Endodermal cell (in vitro differentiated cells): ENCODE data around the gene TRIM3. TPM values are rescaled to one million over a fixed set of nuclear protein-coding genes. Genes with fewer than 3 reads are reported as not detected.

ENCODE experiments used
- DNase-seq: peaks from one replicate; pipeline ENCODE4 v3.0.0-alpha.2; 2017
- H3K27ac ChIP-seq: 2 replicates; pipeline ENCODE4 v1.5.1; 2013; ENCODE audit warnings: mild to moderate bottlenecking, low read depth, low read length, moderate library complexity
- H3K27me3 ChIP-seq: 2 replicates; pipeline ENCODE4 v1.6.1; 2013; ENCODE audit warnings: mild to moderate bottlenecking, low read length, moderate library complexity; ENCODE audit not compliant: insufficient read depth, control insufficient read depth, poor library complexity, severe bottlenecking
- H3K36me3 ChIP-seq: 2 replicates; pipeline ENCODE4 v1.7.0; 2013; ENCODE audit warnings: mild to moderate bottlenecking, low read length, moderate library complexity; ENCODE audit not compliant: control insufficient read depth, insufficient read depth
- H3K4me1 ChIP-seq: one replicate; pipeline ENCODE4 v1.7.0; 2013; ENCODE audit warnings: low read length; ENCODE audit not compliant: control insufficient read depth, insufficient read depth
- H3K4me3 ChIP-seq: 2 replicates; pipeline ENCODE4 v1.5.1; 2013; ENCODE audit warnings: mild to moderate bottlenecking, low read length, moderate library complexity
- H3K9ac ChIP-seq: 2 replicates; pipeline ENCODE4 v1.6.1; 2013; ENCODE audit warnings: mild to moderate bottlenecking, low read length, moderate library complexity; ENCODE audit not compliant: poor library complexity, severe bottlenecking; ENCODE audit errors: extremely low read depth
- H3K9me3 ChIP-seq: 2 replicates; pipeline ENCODE4 v1.6.1; 2013; ENCODE audit warnings: mild to moderate bottlenecking, low read length, moderate library complexity; ENCODE audit not compliant: control insufficient read depth
- H3K27ac Mint-ChIP-seq: 2 replicates; pipeline ENCODE4 v1.8.0; 2020; ENCODE audit warnings: mixed read lengths
- H3K27me3 Mint-ChIP-seq: 2 replicates; pipeline ENCODE4 v1.8.0; 2021; ENCODE audit warnings: mild to moderate bottlenecking, mixed read lengths; ENCODE audit not compliant: insufficient read depth
- H3K36me3 Mint-ChIP-seq: 2 replicates; pipeline ENCODE4 v1.8.0; 2020; ENCODE audit warnings: low read depth, mixed read lengths
- H3K4me1 Mint-ChIP-seq: 2 replicates; pipeline ENCODE4 v1.8.0; 2020; ENCODE audit warnings: mixed read lengths
- H3K4me3 Mint-ChIP-seq: 2 replicates; pipeline ENCODE4 v1.8.0; 2020; ENCODE audit warnings: mild to moderate bottlenecking, moderate library complexity, mixed read lengths
- H3K9me3 Mint-ChIP-seq: 2 replicates; pipeline ENCODE4 v1.8.0; 2020; ENCODE audit warnings: mild to moderate bottlenecking, mixed read lengths
- WGBS, 2 experiments: methylation state at CpG; one replicate each; pipeline versions ENCODE4 v1.1.5 to v1.1.7; 2013; ENCODE audit warnings: missing lambda C conversion rate in 2 of 2, mixed read lengths in 1 of 2; ENCODE audit not compliant: insufficient coverage in 1 of 2, insufficient read length in 1 of 2; 5-methylcytosine and 5-hydroxymethylcytosine counted together
- total RNA-seq, 2 donors: library from RNA; stranded (reverse); fragmentation: NEBNext Ultra II Directional in 1 of 2; extraction: Animal tissue kit (Norgen Biotek cat#: 25700) in 1 of 2; gene quantifications; 2 replicates in 1 of 2; 3 replicates in 1 of 2; pipeline ENCODE4 v1.2.1, GENCODE V29; 2021
- TF ChIP-seq, protein P1 (sequence below): fragments of 200-600 bp; sonication (generic); conservative IDR thresholded peaks from 2 replicates; pipeline ENCODE4 v1.5.0; 2021; ENCODE audit warnings: antibody characterized with exemption, mild to moderate bottlenecking

The TRIM3 gene
- total RNA-seq, 2 donors from 2014 or later = 13.0 to 18.0 TPM

DNA sequence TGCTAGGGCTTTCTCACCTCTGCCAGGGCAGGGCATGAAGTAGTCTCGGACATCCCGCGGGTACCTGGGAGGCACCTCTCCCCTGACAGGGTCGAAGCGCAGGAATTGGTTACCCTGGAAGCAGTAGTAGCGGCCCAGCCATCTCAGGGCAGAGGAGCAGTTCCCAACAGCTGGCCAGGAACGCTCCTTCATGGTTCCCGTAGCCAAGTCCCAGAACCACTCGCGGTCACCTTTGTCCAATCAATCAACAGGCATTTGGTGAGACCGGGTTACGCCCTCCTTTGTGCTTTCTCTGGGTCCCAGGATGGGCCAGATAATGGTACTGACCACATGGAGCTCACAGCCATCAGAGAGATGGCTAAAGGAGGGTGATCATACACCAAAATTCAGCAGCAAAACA lies 36.3 kb downstream of the TRIM3 start:
- WGBS, 2 experiments = 88 to 94% methylated on average over 10 to 12 of the region's 12 CpGs
- no peaks in the 10 kb centered on the region for H3K9me3 ChIP-seq
- no peaks in the 10 kb centered on the region for H3K27me3 ChIP-seq
- no peak for DNase-seq
- H3K9ac ChIP-seq = no peak overlapping the region
- H3K4me3 ChIP-seq = no peak overlapping the region
- peaks cover 21% of the 10 kb centered on the region for H3K4me1 ChIP-seq
- Mint-ChIP-seq H3K9me3 (no peaks in the 10 kb centered on the region), H3K27me3 (no peaks in the 10 kb centered on the region), H3K4me3 (no peak overlapping the region), H3K4me1 (peaks cover 13% of the 10 kb centered on the region), H3K27ac (no peak overlapping the region), H3K36me3 (no peaks in the 10 kb centered on the region)
- H3K27ac ChIP-seq = no peak overlapping the region
- TF ChIP-seq, protein P1, sequence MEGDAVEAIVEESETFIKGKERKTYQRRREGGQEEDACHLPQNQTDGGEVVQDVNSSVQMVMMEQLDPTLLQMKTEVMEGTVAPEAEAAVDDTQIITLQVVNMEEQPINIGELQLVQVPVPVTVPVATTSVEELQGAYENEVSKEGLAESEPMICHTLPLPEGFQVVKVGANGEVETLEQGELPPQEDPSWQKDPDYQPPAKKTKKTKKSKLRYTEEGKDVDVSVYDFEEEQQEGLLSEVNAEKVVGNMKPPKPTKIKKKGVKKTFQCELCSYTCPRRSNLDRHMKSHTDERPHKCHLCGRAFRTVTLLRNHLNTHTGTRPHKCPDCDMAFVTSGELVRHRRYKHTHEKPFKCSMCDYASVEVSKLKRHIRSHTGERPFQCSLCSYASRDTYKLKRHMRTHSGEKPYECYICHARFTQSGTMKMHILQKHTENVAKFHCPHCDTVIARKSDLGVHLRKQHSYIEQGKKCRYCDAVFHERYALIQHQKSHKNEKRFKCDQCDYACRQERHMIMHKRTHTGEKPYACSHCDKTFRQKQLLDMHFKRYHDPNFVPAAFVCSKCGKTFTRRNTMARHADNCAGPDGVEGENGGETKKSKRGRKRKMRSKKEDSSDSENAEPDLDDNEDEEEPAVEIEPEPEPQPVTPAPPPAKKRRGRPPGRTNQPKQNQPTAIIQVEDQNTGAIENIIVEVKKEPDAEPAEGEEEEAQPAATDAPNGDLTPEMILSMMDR = no peak
- no peaks in the 10 kb centered on the region for H3K36me3 ChIP-seq

DNA sequence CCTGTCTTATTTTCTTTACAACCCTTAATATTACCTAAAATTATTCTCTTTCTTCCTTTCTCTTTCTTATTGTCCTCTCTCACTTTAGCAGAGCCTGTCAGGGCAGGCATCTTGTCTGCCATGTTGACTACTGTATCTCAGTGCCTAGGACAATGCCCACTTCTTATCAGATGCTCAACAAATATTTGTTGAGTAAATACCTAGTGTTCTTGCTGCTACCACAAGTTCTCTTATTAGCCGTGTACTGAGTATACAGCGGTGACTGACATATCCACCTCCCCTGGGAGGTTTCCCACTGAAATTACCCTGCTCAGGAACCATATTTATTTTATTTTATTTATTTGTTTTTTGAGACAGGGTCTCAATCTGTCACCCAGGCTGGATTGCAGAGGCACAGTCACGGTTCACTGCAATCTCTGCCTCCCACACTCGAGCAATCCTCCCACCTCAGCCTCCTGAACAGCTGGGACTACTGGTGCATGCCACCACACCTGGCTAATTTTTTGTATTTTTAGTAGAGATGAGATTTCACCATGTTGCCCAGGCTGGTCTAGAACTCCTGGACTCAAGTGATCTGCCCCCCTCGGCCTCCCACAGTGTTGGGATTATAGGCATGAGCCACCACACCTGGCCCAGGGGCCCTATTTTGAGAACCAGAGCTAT lies 39.6 kb downstream of the TRIM3 start:
- H3K36me3 Mint-ChIP-seq = peaks cover 1% of the 10 kb centered on the region
- no peak overlapping the region for H3K4me3 ChIP-seq
- H3K27ac ChIP-seq = no peak overlapping the region
- peaks cover 13% of the 10 kb centered on the region for H3K4me1 Mint-ChIP-seq
- H3K36me3 ChIP-seq = no peaks in the 10 kb centered on the region
- no peak overlapping the region for H3K4me3 Mint-ChIP-seq
- no peaks in the 10 kb centered on the region for H3K27me3 Mint-ChIP-seq
- no peaks in the 10 kb centered on the region for H3K9me3 Mint-ChIP-seq
- no peaks in the 10 kb centered on the region for H3K27me3 ChIP-seq
- TF ChIP-seq, protein P1 = no peak
- no peaks in the 10 kb centered on the region for H3K9me3 ChIP-seq
- peak overlapping the region; percentile 30 for H3K27ac Mint-ChIP-seq
- H3K4me1 ChIP-seq = no peaks in the 10 kb centered on the region
- no peak overlapping the region for H3K9ac ChIP-seq
- DNase-seq = no peak
- 92 to 100% methylated on average over 1 to 5 of the region's 5 CpGs for WGBS, 2 experiments

DNA sequence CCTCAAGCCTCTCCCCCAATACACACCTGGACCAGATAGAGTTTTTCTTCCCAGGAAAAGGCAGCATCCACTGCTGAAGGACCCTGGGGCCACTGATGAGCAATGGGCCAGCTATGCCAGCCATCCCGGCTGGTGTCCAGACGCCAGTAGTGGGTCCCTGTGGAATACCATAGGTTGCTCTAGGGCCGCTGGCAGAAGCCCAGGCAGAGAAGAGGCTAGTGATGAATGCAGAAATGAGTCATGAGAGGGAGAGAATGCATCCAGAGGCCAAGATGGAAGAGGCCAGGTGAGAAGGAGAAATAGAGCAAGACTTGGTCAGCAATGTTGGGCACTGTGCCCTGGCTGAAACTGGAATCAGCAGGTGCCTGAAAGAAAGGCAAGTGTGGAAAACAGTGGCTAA lies 41.9 kb downstream of the TRIM3 start:
- no peak for DNase-seq
- H3K27me3 Mint-ChIP-seq = no peaks in the 10 kb centered on the region
- H3K9me3 Mint-ChIP-seq = no peaks in the 10 kb centered on the region
- no peak overlapping the region for H3K9ac ChIP-seq
- TF ChIP-seq, protein P1 = no peak
- H3K4me1 Mint-ChIP-seq = peaks cover 15% of the 10 kb centered on the region
- no peak overlapping the region for H3K4me3 ChIP-seq
- no peaks in the 10 kb centered on the region for H3K4me1 ChIP-seq
- H3K4me3 Mint-ChIP-seq = no peak overlapping the region
- H3K27ac Mint-ChIP-seq = no peak overlapping the region
- H3K27me3 ChIP-seq = no peaks in the 10 kb centered on the region
- peaks cover 1% of the 10 kb centered on the region for H3K36me3 Mint-ChIP-seq
- no peaks in the 10 kb centered on the region for H3K9me3 ChIP-seq
- H3K27ac ChIP-seq = no peak overlapping the region
- no peaks in the 10 kb centered on the region for H3K36me3 ChIP-seq
- 91 to 100% methylated on average over 1 to 3 of the region's 3 CpGs for WGBS, 2 experiments
